HG03457 (cell line): Measurements from ENCODE around the gene KCNV2.

Experiments
- ATAC-seq: cut with Tn5 transposase; IDR thresholded peaks from one replicate; pipeline ENCODE4 v1.9.1; 2021; ENCODE audit warnings: moderate number of reproducible peaks; ENCODE audit not compliant: unreplicated experiment

KCNV2 gene

GRCh38 chr9:2718698-2719033, 1.4 kb downstream of the KCNV2 start:
- no peak for ATAC-seq

- no peak for ATAC-seq
Measured at GRCh38 chr9:2720179-2720654, 2.9 kb downstream of the KCNV2 start.

GRCh38 chr9:2722715-2723114, 5.4 kb downstream of the KCNV2 start:
- no peak for ATAC-seq

- ATAC-seq: no peak
Measured at GRCh38 chr9:2723376-2724065, 6.2 kb downstream of the KCNV2 start.

- no peak for ATAC-seq
Measured at GRCh38 chr9:2725126-2725525, 7.8 kb downstream of the KCNV2 start.

- no peak for ATAC-seq
Measured at GRCh38 chr9:2725898-2726649, 8.8 kb downstream of the KCNV2 start.

GRCh38 chr9:2726650-2727340, 9.5 kb downstream of the KCNV2 start:
- ATAC-seq: no peak

GRCh38 chr9:2727374-2727773, 10.1 kb downstream of the KCNV2 start:
- no peak for ATAC-seq

GRCh38 chr9:2727966-2728613, 10.8 kb downstream of the KCNV2 start:
- ATAC-seq: peak; percentile 83

- no peak for ATAC-seq
Measured at GRCh38 chr9:2729003-2729402, 11.7 kb downstream of the KCNV2 start.

GRCh38 chr9:2729721-2730120, 12.4 kb downstream of the KCNV2 start:
- no peak for ATAC-seq

GRCh38 chr9:2730971-2731370, 13.7 kb downstream of the KCNV2 start:
- ATAC-seq: no peak

- no peak for ATAC-seq
Measured at GRCh38 chr9:2732492-2732891, 15.2 kb downstream of the KCNV2 start.

GRCh38 chr9:2740616-2741015, 23.3 kb downstream of the KCNV2 start:
- no peak for ATAC-seq

- no peak for ATAC-seq
Measured at GRCh38 chr9:2741441-2742158, 24.3 kb downstream of the KCNV2 start.

GRCh38 chr9:2742214-2742613, 24.9 kb downstream of the KCNV2 start:
- no peak for ATAC-seq

GRCh38 chr9:2743937-2744529, 26.7 kb downstream of the KCNV2 start:
- no peak for ATAC-seq

- ATAC-seq: no peak
Measured at GRCh38 chr9:2745560-2746380, 28.5 kb downstream of the KCNV2 start.

GRCh38 chr9:2749485-2749884, 32.2 kb downstream of the KCNV2 start:
- no peak for ATAC-seq

GRCh38 chr9:2755285-2755684, 38.0 kb downstream of the KCNV2 start:
- ATAC-seq: no peak
